MG63 (cell line): ENCODE results near the gene PPM1N. TPM values are rescaled to one million over a fixed set of nuclear protein-coding genes. Genes with fewer than 3 reads are reported as not detected.

Experiments
- DNase-seq: peaks from one replicate; pipeline ENCODE4 v3.0.0-alpha.2; 2020
- H3K27me3 ChIP-seq: fragments of 250-450 bp; sonication (Bioruptor Pico); 2 replicates; pipeline ENCODE4 v1.5.1; 2020; ENCODE audit warnings: mild to moderate bottlenecking, moderate library complexity
- H3K36me3 ChIP-seq: fragments of 250-450 bp; sonication (Bioruptor Pico); 2 replicates; pipeline ENCODE4 v1.5.1; 2020; ENCODE audit warnings: mild to moderate bottlenecking, moderate library complexity
- H3K4me3 ChIP-seq: fragments of 250-450 bp; sonication (Bioruptor Pico); 2 replicates; pipeline ENCODE4 v1.5.1; 2020; ENCODE audit warnings: mild to moderate bottlenecking, moderate library complexity
- H3K9me3 ChIP-seq: fragments of 250-450 bp; sonication (Bioruptor Pico); 2 replicates; pipeline ENCODE4 v1.5.1; 2020; ENCODE audit warnings: mild to moderate bottlenecking, moderate library complexity
- total RNA-seq: library from RNA; depleted of rRNA; stranded (reverse); fragments of >200 nt; shearing (Covaris generic); gene quantifications from 2 replicates; pipeline ENCODE4 v1.2.3, GENCODE V29; 2014; ENCODE audit warnings: low replicate concordance; rRNA removed

The PPM1N gene
- total RNA-seq, result 6.6 TPM in 1 of 2 replicates, not detected in the other

GRCh38 chr19:45498411-45499195, at the start of gene PPM1N:
PPM1N (plus strand) TSS chr19:45498443; CDS start chr19:45498473, 30 bp downstream.
- no peak for DNase-seq

DNA sequence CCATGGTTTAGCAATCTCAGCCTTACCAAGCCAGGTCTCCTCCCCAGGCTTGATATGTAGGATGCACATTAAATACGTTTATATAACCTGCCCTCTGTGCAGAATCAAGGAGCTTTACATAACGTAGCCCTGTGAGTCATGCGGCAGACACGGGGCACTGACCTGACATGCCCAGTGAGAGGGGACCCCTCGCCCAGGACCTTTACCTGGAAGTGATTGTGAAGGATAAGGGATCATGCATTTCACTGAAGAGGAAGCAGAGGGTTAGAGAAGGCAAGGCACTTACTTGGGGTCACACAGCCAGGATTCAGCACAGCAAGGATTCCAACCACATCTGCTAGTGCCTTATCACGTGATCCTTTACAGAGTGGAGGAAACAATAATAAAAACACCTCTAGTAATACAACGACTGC, 49.4 kb upstream of the PPM1N start:
- Histone ChIP-seq H3K36me3 (no peaks in the 10 kb centered on the region), H3K4me3 (no peak overlapping the region)
- DNase-seq, result no peak

More at GRCh38 chr19:45498411-45499195, at the start of gene PPM1N:
- Histone ChIP-seq H3K36me3 (no peaks in the 10 kb centered on the region), H3K27me3 (peaks cover 16% of the 10 kb centered on the region), H3K4me3 (peak within 1 kb of the TSS; percentile 45), H3K9me3 (no peaks in the 10 kb centered on the region)

GRCh38 chr19:45450012-45450333, 48.3 kb upstream of the PPM1N start:
- Histone ChIP-seq H3K4me3 (peak overlapping the region; percentile 70), H3K36me3 (no peaks in the 10 kb centered on the region), H3K9me3 (no peaks in the 10 kb centered on the region), H3K27me3 (no peaks in the 10 kb centered on the region)
- no peak for DNase-seq

More for the DNA sequence above, 49.4 kb upstream of the PPM1N start:
- Histone ChIP-seq H3K27me3 (no peaks in the 10 kb centered on the region), H3K9me3 (no peaks in the 10 kb centered on the region)

GRCh38 chr19:45451131-45451849, 47.0 kb upstream of the PPM1N start:
- no peak for DNase-seq
- no peaks in the 10 kb centered on the region for H3K9me3 ChIP-seq
- peak overlapping the region; percentile 70 for H3K4me3 ChIP-seq
- H3K36me3 ChIP-seq, result no peaks in the 10 kb centered on the region
- H3K27me3 ChIP-seq, result no peaks in the 10 kb centered on the region

DNA sequence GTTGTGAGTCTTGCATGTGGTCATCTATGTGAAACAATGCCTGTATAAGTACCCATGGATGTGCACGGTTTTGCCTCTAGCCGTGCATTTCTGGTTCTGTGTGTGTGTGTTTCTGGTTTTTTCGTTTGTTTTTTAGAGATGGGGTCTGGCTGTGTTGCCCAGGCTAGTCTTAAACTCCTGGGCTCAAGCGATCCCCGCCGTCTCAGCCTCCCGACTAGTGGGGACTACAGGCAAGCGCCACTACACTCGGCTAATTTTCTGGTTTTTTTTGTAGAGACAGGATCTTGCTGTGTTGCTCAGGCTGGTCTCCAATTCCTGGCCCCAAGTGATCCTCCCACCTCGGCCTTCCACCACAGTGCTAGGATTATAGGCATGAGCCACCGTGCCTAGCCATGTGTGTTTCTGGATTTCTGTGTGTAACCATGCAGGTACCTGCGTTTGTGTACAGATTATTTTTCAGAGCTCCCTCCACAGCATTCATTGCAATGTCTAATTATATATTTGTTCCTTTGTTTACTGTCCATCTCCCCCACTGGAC, 46.3 kb upstream of the PPM1N start:
- H3K4me3 ChIP-seq, result no peak overlapping the region
- no peaks in the 10 kb centered on the region for H3K36me3 ChIP-seq
- no peak for DNase-seq
- no peaks in the 10 kb centered on the region for H3K9me3 ChIP-seq
- no peaks in the 10 kb centered on the region for H3K27me3 ChIP-seq

GRCh38 chr19:45455707-45456499, 42.3 kb upstream of the PPM1N start:
- no peaks in the 10 kb centered on the region for H3K36me3 ChIP-seq
- peak; percentile 99 for DNase-seq
- no peak overlapping the region; the same call in 1 of the 2 replicates for H3K4me3 ChIP-seq
- H3K27me3 ChIP-seq, result no peaks in the 10 kb centered on the region
- no peaks in the 10 kb centered on the region for H3K9me3 ChIP-seq

GRCh38 chr19:45456500-45456815, 41.8 kb upstream of the PPM1N start:
- H3K4me3 ChIP-seq, result no peak overlapping the region
- DNase-seq, result no peak
- H3K9me3 ChIP-seq, result no peaks in the 10 kb centered on the region
- H3K36me3 ChIP-seq, result no peaks in the 10 kb centered on the region
- no peaks in the 10 kb centered on the region for H3K27me3 ChIP-seq

GRCh38 chr19:45457776-45458175, 40.5 kb upstream of the PPM1N start:
- DNase-seq, result no peak
- H3K4me3 ChIP-seq, result no peak overlapping the region
- no peaks in the 10 kb centered on the region for H3K36me3 ChIP-seq
- H3K27me3 ChIP-seq, result no peaks in the 10 kb centered on the region
- H3K9me3 ChIP-seq, result no peaks in the 10 kb centered on the region

- Histone ChIP-seq H3K4me3 (no peak overlapping the region), H3K36me3 (no peaks in the 10 kb centered on the region), H3K9me3 (no peaks in the 10 kb centered on the region), H3K27me3 (no peaks in the 10 kb centered on the region)
- DNase-seq, result no peak
Measured at GRCh38 chr19:45460807-45461347, 37.4 kb upstream of the PPM1N start.

GRCh38 chr19:45462174-45462573, 36.1 kb upstream of the PPM1N start:
- Histone ChIP-seq H3K27me3 (no peaks in the 10 kb centered on the region), H3K9me3 (no peaks in the 10 kb centered on the region), H3K4me3 (no peak overlapping the region), H3K36me3 (no peaks in the 10 kb centered on the region)
- DNase-seq, result no peak

GRCh38 chr19:45463241-45463640, 35.0 kb upstream of the PPM1N start:
- Histone ChIP-seq H3K27me3 (no peaks in the 10 kb centered on the region), H3K4me3 (no peak overlapping the region), H3K9me3 (no peaks in the 10 kb centered on the region), H3K36me3 (no peaks in the 10 kb centered on the region)
- DNase-seq, result no peak

GRCh38 chr19:45464274-45464673, 34.0 kb upstream of the PPM1N start:
- Histone ChIP-seq H3K4me3 (no peak overlapping the region), H3K9me3 (no peaks in the 10 kb centered on the region), H3K36me3 (no peaks in the 10 kb centered on the region), H3K27me3 (no peaks in the 10 kb centered on the region)
- DNase-seq, result no peak

DNA sequence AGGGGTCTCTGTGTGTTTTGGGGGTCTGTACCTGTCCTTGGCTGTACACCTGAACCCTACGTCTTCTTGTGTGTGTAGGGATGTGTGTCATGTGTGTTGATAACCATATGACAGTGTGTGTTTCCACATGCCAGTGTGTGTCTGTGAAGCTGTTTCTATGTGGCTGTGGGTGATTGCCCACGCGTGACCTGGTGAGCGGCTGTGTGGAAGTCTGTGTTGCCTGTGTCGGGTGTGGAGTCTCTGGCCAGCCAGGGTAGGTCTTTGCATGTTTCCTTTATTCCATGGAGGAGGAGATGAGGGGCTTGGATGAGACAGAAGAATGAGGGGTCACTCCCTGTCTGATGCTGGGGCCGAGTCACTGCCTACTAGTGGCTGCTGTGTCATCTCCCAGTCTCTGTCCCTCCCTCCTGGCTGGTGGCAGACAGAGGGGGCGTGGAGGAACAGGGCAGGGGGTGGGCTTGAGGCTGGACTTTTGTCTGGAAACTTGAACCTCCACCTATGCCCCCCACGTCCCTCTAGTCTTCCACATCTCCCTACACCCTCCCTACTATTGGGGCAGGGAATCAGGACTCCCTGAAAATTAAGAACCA, 33.3 kb upstream of the PPM1N start:
- H3K4me3 ChIP-seq, result no peak overlapping the region
- H3K9me3 ChIP-seq, result no peaks in the 10 kb centered on the region
- H3K27me3 ChIP-seq, result no peaks in the 10 kb centered on the region
- no peak for DNase-seq
- no peaks in the 10 kb centered on the region for H3K36me3 ChIP-seq

DNA sequence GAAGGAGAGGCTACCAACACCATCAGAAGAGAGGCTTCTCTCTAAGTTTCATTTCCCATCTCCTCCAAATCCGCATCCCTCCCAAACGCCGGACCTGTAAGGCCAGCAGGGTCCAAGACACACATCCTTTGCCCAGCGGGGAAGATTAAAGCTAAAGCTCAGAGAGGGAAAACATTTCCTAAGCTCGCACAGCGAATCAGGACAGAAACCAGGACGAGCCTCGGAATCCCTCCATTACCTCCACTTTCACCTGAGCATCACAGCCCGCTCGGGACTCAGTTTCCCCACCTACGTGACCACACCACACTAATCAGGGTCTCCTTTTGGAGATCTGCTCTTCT, 31.2 kb upstream of the PPM1N start:
- Histone ChIP-seq H3K4me3 (peak overlapping the region; percentile 77), H3K9me3 (no peaks in the 10 kb centered on the region), H3K27me3 (no peaks in the 10 kb centered on the region), H3K36me3 (no peaks in the 10 kb centered on the region)
- no peak for DNase-seq

DNA sequence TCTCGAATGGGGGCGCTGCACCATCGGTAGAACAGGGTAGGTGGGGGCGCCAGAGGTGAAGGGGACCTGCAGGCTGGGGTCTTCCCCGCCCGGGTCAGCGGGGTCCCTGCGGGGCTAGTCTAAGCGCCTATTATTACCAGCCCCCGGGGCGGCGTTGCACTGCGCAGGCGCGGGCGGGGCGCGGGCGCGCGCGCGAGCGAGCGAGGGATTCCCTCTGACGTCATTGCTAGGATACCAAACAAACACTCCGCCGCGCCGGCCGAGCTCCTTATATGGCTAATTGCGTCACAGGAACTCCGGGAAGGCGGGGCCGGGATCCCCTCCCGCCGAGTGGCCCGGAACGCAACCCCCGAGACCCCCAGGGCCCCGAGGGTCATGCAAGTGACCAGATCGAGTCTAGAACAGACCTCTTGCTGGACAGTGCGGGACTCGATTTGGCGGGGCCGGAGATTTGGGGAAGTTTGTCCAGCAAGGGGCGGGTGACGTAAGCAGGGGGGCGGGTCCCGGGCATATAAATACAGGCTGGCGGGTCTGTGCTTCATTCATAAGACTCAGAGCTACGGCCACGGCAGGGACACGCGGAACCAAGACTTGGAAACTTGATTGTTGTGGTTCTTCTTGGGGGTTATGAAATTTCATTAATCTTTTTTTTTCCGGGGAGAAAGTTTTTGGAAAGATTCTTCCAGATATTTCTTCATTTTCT, 30.6 kb upstream of the PPM1N start, which contains the start of gene FOSB:
TSS of gene FOSB (plus strand) at position 541 of the 703 bp plus-strand sequence. CDS start 591 bp downstream, outside the sequence.
- Histone ChIP-seq H3K36me3 (no peaks in the 10 kb centered on the region), H3K27me3 (no peaks in the 10 kb centered on the region), H3K9me3 (no peaks in the 10 kb centered on the region), H3K4me3 (peak within 1 kb of the TSS; percentile 77)
- peak; percentile 90 for DNase-seq

DNA sequence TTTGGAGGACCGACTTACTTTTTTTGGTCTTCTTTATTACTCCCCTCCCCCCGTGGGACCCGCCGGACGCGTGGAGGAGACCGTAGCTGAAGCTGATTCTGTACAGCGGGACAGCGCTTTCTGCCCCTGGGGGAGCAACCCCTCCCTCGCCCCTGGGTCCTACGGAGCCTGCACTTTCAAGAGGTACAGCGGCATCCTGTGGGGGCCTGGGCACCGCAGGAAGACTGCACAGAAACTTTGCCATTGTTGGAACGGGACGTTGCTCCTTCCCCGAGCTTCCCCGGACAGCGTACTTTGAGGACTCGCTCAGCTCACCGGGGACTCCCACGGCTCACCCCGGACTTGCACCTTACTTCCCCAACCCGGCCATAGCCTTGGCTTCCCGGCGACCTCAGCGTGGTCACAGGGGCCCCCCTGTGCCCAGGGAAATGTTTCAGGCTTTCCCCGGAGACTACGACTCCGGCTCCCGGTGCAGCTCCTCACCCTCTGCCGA, 30.0 kb upstream of the PPM1N start:
- H3K4me3 ChIP-seq, result peak overlapping the region; percentile 77
- DNase-seq, result peak; percentile 26

More for the DNA sequence above, 30.0 kb upstream of the PPM1N start:
- Histone ChIP-seq H3K27me3 (no peaks in the 10 kb centered on the region), H3K36me3 (no peaks in the 10 kb centered on the region), H3K9me3 (no peaks in the 10 kb centered on the region)
